Gastrocnemius medialis (tissue), 4 donors: ENCODE data around the gene ZNF446.

Experiments used
- POLR2A ChIP-seq, 2 donors: fragments of 450-650 bp; IDR thresholded peaks; one replicate each; pipeline ENCODE4 v1.6.1; 2017; ENCODE audit warnings: antibody characterized with exemption in 2 of 2, mild to moderate bottlenecking in 2 of 2, moderate library complexity in 2 of 2
- TF ChIP-seq, protein P1 (sequence below), 5 experiments: fragments of 450-650 bp in 3 of 5; fragments of 200-600 bp in 2 of 5; sonication (generic) in 2 of 5; IDR thresholded peaks in 4 of 5; conservative IDR thresholded peaks in 1 of 5; 1 replicate in 4 of 5; 2 replicates in 1 of 5; pipeline ENCODE4 v1.5.1; 2016 to 2019; ENCODE audit warnings: antibody characterized with exemption in 5 of 5, mild to moderate bottlenecking in 3 of 5, moderate library complexity in 3 of 5

DNA sequence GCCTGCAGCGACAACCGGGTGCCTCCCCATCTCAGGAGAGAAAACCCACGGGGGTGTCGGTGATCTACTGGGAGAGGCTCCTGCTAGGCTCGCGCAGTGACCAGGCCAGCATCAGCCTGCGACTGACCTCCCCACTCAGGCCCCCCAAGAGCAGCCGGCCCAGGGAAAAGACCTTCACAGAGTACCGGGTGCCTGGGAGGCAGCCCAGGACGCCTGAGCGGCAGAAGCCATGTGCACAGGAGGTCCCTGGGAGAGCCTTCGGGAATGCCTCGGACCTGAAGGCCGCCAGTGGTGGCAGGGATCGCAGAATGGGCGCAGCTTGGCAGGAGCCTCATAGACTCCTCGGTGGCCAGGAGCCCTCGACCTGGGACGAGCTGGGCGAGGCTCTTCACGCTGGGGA is 20.8 kb upstream of the ZNF446 start:
- TF ChIP-seq, protein P1, sequence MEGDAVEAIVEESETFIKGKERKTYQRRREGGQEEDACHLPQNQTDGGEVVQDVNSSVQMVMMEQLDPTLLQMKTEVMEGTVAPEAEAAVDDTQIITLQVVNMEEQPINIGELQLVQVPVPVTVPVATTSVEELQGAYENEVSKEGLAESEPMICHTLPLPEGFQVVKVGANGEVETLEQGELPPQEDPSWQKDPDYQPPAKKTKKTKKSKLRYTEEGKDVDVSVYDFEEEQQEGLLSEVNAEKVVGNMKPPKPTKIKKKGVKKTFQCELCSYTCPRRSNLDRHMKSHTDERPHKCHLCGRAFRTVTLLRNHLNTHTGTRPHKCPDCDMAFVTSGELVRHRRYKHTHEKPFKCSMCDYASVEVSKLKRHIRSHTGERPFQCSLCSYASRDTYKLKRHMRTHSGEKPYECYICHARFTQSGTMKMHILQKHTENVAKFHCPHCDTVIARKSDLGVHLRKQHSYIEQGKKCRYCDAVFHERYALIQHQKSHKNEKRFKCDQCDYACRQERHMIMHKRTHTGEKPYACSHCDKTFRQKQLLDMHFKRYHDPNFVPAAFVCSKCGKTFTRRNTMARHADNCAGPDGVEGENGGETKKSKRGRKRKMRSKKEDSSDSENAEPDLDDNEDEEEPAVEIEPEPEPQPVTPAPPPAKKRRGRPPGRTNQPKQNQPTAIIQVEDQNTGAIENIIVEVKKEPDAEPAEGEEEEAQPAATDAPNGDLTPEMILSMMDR (IDR thresholded peaks at IDR 0.05 in 4 of 5, conservative IDR thresholded peaks at IDR 0.05 in 1 of 5): no peak
- TF ChIP-seq POLR2A (IDR thresholded peaks at IDR 0.05): no peak
